LNCaP clone FGC (cell line): Measurements from ENCODE around the gene LYPD4.

Experiments used
- DNase-seq: peaks from one replicate; pipeline ENCODE4 v3.0.0-alpha.2; 2011; ENCODE audit warnings: low read depth
- H3K4me3 ChIP-seq: 2 replicates; pipeline ENCODE4 v1.5.1; 2011; ENCODE audit warnings: mild to moderate bottlenecking, low read depth, low read length, control low read depth
- CTCF ChIP-seq: IDR thresholded peaks from 2 replicates; pipeline ENCODE4 v1.5.1; 2012; ENCODE audit warnings: mild to moderate bottlenecking; ENCODE audit not compliant: control insufficient read depth, insufficient read depth; ENCODE audit errors: extremely low read depth

The LYPD4 gene

GRCh38 chr19:41872384-41872774 lies 27.9 kb upstream of the LYPD4 start:
- H3K4me3 ChIP-seq: no peak overlapping the region
- TF ChIP-seq CTCF: no peak
- DNase-seq: no peak

GRCh38 chr19:41871573-41872383 lies 27.3 kb upstream of the LYPD4 start:
- no peak for TF ChIP-seq CTCF
- DNase-seq: no peak
- no peak overlapping the region for H3K4me3 ChIP-seq

GRCh38 chr19:41870401-41870873 lies 26.0 kb upstream of the LYPD4 start:
- no peak overlapping the region for H3K4me3 ChIP-seq
- TF ChIP-seq CTCF: no peak
- no peak for DNase-seq

GRCh38 chr19:41869374-41869955 lies 25.0 kb upstream of the LYPD4 start:
- no peak for TF ChIP-seq CTCF
- H3K4me3 ChIP-seq: no peak overlapping the region
- DNase-seq: no peak

- DNase-seq: no peak
- no peak for TF ChIP-seq CTCF
- H3K4me3 ChIP-seq: no peak overlapping the region
Measured at GRCh38 chr19:41868989-41869300, 24.5 kb upstream of the LYPD4 start.

GRCh38 chr19:41868120-41868988 lies 23.9 kb upstream of the LYPD4 start:
- DNase-seq: no peak
- no peak overlapping the region for H3K4me3 ChIP-seq
- no peak for TF ChIP-seq CTCF
